GM21447 (cell line): ENCODE measurements around the gene ECT2L.
A peak's percentile ranks its signal among the peaks of the same experiment; 100 is the strongest.

ENCODE experiments used
- ATAC-seq: cut with Tn5 transposase; IDR thresholded peaks from one replicate; pipeline ENCODE4 v1.9.1; 2021; ENCODE audit not compliant: unreplicated experiment

Gene ECT2L

DNA sequence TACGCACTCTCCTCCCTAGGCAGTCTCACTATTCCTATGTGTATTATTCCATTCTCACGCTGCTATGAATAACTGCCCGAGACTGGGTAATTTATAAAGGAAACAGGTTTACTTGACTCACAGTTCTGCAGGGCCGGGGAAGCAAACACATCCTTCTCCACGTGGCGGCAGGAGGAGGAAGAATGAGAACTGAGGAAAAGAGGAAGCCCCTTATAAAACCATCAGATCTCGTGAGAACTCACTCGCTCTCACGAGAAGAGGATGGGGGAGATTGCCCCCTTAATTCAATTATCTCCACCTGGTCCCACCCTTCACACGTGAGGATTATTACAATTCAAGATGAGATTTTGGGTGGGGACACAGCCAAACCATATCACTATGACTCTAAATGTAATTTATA is 61.9 kb downstream of the ECT2L start:
- ATAC-seq, result no peak

GRCh38 chr6:138862456-138862855 is 66.6 kb downstream of the ECT2L start:
- no peak for ATAC-seq

DNA sequence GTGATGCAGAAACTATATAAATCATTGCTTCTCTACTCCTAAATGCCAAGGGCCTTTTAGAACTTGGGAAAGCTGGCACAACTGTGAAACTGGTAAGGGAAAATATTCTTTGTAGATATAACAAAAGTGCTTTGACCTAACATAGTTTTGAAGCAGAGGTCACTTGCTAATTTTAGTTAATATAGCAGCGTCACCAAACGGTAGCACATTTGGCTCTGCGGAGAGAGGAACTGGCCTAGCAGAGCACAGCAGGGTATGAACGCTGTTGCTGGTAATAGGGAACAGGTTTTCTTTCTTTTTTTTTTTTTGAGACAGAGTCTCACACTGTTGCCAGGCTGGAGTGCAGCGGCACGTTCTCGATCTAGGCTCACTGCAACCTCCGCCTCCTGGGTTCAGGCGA is 67.4 kb downstream of the ECT2L start:
- ATAC-seq, result no peak

DNA sequence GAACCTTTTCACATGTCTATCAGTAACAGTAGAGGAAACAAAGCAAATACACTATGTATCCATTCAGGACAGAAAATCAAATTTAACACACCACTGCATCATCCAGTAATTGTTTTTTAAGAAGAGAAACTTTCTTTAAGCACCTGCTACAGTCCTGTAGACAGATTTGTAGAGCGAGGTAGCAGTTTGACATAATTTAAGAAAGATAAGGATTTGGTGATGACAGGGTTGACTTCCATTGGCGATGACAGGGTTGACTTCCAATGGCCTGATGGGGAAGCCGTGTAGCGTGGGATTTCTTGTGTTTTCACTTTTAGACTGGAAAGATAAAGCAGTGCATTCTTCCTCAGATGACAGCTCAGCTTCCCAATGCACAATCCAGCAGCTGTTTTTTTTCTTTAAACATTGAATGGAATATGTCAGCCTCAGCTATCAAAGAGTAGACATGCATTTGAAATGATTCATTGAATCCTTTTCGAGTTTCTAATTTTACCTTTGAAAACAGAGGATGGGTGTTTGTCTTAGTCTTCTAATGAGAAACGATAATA is 68.5 kb downstream of the ECT2L start:
- no peak for ATAC-seq

DNA sequence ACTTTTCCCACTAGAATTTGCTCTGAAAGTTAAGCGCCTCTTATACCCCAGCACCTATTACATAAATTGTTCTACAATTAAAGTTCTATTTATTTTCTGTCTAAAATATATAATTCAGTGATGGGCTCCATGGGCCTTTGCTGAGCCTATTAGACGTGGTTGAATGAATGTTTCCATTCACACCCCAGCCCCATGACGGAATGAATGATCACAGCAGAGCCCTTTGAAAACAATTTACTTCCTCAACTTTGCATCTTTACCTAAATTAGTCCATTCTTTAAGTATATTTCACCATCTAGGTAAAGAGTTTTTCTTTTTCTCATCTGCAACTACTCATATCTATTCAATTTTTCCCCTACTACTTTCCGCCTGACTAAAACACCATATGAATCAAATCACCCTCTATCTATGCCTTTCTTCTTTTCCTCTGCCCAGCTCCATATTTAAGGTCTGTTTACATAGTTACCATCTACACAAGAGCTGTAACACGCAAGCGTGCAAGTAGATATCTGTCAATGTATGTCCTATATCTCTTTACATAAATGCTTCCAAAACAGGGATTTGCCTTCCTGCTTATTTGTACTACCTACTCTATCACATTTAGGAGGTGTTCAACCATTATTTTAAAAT is 69.7 kb downstream of the ECT2L start:
- no peak for ATAC-seq

DNA sequence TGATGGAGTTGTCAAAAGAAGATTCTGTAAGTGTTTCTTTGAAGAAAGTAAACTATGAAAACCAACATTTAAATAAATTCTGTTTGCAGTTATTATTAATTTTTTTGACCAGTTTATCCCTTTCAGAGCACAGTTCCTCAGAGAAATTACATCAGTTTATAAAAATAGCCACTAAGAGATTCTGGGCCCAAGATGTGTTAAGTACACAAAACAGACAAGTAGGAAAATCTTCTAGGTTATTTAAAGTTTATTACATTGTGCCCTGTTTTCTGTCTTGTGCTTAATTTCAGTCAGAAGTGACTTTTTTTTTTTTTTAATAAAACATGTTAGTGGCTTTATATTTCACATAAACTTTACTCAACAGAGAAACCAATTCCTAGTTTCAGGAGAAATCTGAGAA is 72.3 kb downstream of the ECT2L start:
- no peak for ATAC-seq

- ATAC-seq, result no peak
Measured at GRCh38 chr6:138869398-138869797, 73.5 kb downstream of the ECT2L start.

GRCh38 chr6:138873191-138873590 is 77.3 kb downstream of the ECT2L start:
- no peak for ATAC-seq

DNA sequence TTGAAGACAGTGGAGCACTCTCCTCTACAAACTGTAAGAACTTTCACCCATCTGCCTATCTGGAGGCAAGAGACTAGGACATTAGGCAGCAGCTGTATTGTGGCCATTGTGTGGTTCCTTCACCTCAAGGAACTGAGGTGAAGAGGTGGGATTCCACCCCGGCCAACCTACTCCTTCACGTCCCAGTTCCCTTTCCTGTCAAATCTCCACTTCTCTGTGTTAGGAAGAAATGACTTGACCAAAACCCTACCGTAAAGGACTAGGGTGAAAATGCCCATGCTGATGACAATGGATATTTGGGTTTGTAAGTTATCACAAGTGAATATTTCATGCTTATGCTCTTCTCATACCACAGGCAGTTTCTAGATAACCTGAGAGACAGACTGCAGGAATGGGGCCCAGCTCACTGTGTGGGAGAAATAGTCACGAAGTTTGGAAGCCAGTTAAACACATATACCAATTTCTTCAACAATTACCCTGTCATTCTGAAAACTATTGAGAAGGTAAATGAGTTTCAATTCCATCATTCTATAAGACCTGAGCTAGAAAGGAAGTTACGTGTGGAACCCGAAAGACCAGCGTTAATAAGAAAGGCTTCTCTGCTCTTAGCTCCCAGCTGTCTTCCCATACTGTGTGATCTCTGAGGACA is 86.6 kb downstream of the ECT2L start:
- ATAC-seq, result peak; percentile 62

DNA sequence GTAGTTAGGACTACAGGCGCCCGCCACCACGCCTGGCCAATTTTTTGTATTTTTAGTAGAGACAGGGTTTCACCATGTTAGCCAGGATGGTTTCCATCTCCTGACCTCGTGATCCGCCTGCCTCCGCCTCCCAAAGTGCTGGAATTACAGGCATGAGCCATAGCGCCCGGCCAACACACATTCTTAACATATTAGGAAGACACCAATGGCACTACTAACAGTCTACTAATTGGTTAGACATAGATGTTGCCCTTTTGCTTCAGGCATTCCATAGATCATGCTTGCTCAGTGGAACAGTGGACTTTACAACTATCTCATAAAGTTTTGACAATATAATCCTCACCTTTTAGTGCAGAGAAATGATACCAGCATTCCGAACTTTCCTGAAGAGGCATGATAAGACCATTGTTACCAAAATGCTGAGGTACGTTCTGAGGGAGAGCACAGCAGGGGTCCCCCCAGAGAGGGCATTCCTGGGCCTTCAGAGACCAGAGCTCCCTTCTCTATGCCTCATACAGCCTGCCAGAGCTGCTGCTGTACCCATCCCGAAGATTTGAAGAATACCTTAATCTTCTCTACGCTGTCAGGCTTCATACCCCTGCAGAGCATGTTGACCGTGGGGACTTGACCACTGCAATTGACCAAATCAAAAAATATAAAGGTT is 89.4 kb downstream of the ECT2L start:
- ATAC-seq, result no peak

- ATAC-seq, result no peak
Measured at GRCh38 chr6:138891255-138891986, 95.5 kb downstream of the ECT2L start.

DNA sequence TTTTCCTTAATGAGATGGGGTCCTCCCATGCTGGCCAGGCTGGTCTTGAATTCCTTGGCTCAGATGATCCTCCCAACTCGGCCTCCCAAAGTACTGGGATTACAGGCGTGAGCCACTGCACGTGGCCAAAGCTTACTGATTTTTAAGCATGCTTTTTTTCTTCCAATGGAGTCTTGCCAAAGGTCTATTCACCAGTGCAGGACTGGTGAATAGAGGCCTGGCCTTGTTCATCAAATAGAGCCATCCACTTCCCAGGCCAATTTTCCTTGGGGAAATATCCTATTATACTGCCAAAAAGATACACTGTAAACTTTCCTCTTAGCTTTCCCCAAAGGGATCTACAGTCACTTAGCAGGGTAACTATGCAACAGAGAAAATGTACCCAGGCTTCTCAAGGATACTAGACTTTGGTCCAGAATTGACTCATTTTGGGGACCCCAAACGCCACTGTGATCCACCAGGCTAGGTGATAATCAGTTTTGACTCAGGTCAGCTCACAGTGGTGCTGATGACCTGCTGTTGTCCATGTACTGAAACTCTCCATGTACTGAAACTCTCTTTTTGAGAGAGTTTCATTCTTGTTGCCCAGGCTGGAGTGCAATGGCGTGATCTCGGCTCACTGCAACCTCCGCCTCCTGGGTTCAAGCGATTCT is 100.3 kb downstream of the ECT2L start:
- ATAC-seq, result no peak

- no peak for ATAC-seq
Measured at GRCh38 chr6:138897031-138897430, 101.1 kb downstream of the ECT2L start.

DNA sequence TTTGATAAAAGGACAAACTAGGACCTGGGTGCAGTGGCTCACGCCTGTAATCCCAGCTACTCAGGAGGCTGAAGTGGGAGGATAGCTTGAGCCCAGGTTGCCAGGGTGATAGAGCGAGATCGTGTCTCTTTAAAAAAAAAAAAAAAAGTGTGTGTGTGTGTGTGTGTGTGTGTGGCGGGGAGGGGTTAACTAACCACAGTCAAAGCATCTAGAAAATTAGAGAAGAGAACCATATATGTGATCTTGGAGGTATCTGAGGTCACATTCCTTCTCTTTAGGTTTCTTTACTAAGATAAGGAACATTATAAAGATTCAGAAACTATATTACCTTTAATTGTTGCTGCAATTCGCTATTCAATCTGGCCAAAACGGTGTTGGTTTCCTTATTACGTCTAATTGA is 111.3 kb downstream of the ECT2L start:
- no peak for ATAC-seq

- no peak for ATAC-seq
Measured at GRCh38 chr6:138909511-138909910, 113.6 kb downstream of the ECT2L start.

- no peak for ATAC-seq
Measured at GRCh38 chr6:138909975-138910374, 114.1 kb downstream of the ECT2L start.

- no peak for ATAC-seq
Measured at GRCh38 chr6:138912308-138912707, 116.4 kb downstream of the ECT2L start.

- no peak for ATAC-seq
Measured at GRCh38 chr6:138914701-138915100, 118.8 kb downstream of the ECT2L start.

DNA sequence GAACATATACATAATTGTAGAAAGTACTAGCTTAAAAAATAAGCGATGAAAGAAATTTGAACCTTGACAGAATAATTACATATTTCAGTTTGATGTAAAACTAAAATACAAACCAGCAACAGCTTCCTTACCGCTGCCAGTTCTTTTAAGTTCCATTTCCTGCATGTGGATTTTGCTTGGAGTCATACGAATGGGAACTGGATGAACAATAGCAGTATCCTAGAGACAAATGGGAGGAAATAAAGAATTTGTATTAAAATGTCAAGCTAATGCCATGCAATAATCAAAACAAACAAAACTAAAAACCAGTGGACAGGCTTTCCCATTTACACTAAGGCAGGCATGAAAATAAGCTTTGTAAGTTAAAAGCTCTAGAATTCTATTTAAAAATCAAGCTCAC is 125.0 kb downstream of the ECT2L start:
- no peak for ATAC-seq

GRCh38 chr6:138923561-138923960 is 127.7 kb downstream of the ECT2L start:
- ATAC-seq, result no peak

- no peak for ATAC-seq
Measured at GRCh38 chr6:138925806-138926205, 129.9 kb downstream of the ECT2L start.
